Activated naive CD4-positive, alpha-beta T cell (primary cell): ENCODE results near the gene MBNL1.
"Not testable (repeated sequence)": the region's sequence is repeated elsewhere in the genome, so short reads cannot be mapped to it uniquely, and the experiment has no call there.

Experiments used
- DNase-seq, 4 experiments: peaks; one replicate each; lab custom pipeline; 2025; lab: John Stamatoyannopoulos, UW

The MBNL1 gene

DNA sequence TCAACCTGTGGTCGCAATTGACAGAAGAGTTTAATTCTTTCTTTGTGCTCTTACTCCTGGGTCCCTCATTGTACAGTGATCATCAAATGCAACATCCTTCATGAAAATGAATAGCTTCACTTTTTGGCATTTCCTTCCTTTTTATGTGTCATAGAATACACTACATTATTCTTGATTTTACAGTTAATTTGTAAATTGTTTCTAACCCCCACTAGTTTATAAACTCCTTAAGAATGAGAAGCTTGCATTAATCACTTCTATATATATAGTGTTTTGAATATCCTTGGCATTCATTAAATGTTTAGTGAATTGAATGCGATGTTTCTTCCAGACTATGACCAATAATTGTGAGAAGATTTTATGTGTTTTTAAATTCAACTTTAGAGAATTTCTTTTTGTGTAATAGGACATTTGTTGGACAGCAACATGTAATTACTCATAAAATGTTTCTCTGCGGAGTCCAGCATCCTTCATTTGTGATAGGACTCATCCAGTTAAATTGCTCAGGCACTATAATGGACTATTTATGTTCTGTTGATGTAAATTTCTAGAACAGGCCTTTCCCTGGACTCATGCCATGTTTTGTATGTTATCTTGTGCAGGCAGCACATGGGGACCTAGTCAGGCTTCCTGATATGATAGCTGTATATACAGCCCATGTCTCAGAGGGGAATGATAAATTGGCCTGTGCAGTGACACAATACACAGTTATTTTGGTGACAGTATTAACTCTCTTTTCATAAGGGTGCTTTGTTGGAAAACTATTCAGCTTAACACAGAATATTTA is 51.3 kb downstream of the MBNL1 start:
- no peak for DNase-seq

- no peak for DNase-seq
These were observed 52.6 kb downstream of the MBNL1 start for GRCh38 chr3:152321200-152321954.

GRCh38 chr3:152321955-152322377 is 53.2 kb downstream of the MBNL1 start:
- DNase-seq, result no peak

DNA sequence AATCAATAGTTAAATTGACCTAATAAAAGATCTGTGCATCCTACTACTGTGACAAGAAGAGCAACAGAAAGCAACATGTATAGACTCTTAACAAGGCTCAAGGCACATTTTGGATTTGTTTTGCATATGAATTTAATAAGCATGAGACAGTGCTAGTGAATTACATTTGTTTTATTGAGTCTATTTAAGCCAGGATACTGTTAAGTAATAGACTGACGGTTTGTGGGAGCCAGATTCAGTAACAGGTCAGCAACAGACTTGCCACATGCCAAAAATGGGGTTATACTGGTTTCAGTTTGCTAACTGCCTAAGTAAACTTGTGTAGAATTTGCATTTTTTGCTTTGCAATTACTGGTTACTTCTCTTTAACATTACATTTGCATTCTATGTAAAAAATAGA is 54.0 kb downstream of the MBNL1 start:
- no peak for DNase-seq

- DNase-seq, result no peak
These were observed 55.1 kb downstream of the MBNL1 start for GRCh38 chr3:152323834-152324233.

DNA sequence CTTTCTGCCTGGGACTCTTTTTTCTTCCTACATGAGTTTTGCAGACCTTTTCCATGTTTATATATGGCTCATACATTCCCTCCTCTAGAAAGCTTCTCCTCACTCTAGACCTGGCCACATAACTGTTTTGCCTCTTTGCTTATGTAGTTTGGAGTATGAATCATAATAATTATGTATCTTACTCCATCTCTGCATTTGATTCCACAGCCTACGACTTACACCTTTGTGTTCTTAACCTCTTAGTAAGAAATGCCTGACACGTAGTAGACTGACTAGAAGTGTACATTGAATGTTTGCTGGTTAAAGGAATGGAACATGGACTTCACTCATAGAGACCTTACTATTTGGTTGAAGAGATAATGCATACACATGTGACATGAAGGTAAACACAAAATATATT is 56.4 kb downstream of the MBNL1 start:
- no peak for DNase-seq

DNA sequence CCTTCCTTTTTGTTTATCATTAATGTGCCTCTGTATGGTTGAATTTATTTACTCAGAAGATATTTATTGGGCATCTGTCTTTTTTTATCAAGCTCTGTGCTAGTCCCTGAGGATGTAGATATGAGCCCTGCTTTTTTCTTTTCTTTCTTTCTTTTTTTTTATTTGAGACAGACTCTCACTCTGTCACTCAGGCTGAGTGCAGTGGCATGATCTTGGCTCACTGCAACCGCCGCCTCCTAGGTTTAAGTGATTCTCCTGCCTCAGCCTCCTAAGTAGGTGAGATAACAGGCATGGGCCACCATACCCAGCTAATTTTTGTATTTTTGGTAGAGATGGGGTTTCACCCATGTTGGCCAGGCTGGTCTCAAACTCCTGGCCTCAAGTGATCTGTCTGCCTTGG is 58.5 kb downstream of the MBNL1 start:
- DNase-seq, result no peak

DNA sequence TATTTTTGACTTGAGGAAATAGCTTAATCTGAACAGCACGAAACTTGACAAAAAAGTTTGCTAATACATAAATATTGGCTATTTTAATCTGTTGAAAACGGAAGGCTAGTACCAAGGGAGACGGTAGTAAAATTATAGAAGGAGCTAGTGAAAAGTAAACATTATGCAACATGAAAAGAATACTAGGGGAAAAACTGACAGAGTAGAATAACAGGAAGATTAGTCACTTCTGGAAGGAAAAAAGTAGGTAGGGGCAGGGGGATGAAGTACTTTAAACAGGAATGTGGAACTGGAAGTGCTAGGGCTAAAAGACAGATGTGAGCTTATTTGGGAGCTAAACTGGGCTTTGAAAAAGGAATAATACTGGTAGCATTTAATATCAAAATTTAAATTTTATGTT is 60.1 kb downstream of the MBNL1 start:
- no peak for DNase-seq

GRCh38 chr3:152330559-152330958 is 61.8 kb downstream of the MBNL1 start:
- DNase-seq, result no peak

DNA sequence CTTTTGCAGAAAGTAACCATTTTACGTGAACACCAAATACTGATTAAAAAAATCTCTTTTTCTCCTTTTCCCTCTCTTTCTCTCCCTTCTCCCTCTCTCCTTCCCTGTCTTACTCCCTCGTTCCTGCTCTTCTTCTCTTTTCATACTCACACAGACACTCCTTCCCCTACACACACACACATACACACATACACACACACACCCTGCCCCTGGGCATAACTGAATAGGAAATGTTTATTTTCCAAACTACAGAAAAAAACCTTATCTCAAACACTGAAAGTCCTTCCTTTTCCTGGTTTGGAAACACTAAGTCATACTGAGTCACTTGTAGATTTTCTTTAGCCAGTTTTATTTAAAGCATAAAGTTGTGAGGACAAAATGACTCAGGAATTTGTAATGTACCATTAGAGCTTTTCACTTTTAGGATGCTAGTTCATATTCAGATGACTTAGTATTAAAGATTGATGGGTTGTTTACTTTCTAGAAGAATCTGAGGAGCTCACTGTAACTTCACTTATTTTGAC is 62.4 kb downstream of the MBNL1 start:
- no peak for DNase-seq

DNA sequence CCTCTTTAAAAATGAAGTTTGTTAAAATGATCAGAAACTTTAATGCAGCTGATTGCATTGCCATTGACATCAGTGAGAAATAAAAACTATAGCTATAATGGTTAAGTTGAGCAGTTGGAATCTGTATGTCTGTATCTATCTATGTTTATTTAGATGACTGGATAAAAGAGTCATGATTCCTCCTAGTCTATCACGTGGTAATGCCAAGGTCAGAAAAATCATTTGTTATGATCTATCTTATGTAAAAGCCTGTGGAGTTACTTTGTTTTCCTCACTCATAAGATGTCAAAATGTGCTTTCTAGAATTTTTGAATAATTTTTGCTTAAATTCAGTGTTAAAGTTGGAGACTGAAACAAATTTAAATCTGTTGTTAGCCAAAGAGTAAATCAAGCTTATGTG is 63.3 kb downstream of the MBNL1 start:
- no peak for DNase-seq

GRCh38 chr3:152333928-152334327 is 65.2 kb downstream of the MBNL1 start:
- DNase-seq, result no peak

GRCh38 chr3:152334761-152335160 is 66.0 kb downstream of the MBNL1 start:
- DNase-seq, result no peak

GRCh38 chr3:152335273-152335672 is 66.5 kb downstream of the MBNL1 start:
- no peak for DNase-seq

DNA sequence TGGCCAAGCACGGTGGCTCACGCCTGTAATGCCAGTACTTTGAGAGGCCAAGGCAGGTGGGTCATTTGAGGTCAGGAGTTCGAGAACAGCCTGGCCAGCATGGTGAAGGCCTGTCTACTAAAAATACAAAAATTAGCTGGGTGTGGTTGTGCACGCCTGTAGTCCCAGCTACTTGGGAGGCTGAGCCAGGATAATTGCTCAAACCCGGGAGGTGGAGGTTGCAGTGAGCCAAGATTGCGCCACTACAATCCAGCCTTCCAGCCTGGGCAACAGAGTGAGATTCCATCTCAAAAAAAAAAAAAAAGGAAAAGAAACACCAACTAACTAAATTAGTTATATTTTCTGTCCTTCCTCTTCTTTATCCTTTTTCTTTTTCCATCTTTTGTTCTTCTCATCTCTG is 68.6 kb downstream of the MBNL1 start:
- DNase-seq, result not testable (repeated sequence)

- DNase-seq, result no peak
These were observed 69.5 kb downstream of the MBNL1 start for GRCh38 chr3:152338159-152338720.

DNA sequence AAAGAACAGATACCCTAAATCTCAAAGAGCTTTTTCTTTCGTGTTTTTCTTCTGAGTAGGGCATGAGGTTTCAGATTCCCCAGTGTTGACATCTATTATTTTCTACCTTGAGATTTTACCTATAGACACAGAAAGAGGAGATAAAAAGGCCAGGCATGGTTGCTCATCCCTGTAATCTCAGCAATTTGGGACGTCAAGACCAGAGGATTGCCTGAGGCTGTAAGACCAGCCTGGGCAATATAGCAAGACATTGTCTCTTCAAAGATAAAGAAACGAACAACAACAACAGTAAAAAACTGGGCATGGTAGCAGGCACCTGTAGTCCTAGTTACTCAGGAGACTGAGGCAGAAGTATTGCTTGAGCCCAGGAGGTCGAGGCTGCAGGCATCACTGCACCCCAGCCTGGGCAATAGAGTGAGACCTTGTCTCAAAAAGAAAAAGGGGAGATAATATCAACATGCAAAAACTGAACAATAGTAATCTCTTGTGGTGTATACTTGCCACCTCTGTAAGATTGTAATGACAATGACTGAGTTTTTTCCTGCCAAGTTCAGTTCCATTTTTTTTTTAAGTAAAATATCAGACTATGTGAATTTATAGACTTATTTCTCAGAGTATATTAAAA is 71.3 kb downstream of the MBNL1 start:
- no peak for DNase-seq

DNA sequence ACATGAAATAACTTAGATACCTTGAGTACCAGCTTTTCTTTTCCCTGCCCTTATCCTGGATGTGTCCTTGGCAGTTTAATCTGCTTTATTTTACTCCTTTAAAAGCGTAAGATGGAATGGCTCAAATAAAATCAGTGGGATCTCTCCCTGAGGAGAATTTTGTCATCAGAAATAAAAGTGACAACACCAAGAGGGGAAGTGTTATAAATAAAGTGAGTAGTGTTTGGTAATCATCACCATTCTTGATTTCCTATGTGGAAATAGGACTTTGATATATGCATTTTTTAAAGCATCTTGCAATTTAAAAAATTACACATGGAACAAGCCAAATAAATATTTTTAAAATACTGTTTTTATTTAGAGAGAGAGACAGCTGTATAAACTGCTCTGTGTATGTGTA is 76.5 kb downstream of the MBNL1 start:
- DNase-seq, result no peak

GRCh38 chr3:152346058-152346457 is 77.3 kb downstream of the MBNL1 start:
- no peak for DNase-seq

DNA sequence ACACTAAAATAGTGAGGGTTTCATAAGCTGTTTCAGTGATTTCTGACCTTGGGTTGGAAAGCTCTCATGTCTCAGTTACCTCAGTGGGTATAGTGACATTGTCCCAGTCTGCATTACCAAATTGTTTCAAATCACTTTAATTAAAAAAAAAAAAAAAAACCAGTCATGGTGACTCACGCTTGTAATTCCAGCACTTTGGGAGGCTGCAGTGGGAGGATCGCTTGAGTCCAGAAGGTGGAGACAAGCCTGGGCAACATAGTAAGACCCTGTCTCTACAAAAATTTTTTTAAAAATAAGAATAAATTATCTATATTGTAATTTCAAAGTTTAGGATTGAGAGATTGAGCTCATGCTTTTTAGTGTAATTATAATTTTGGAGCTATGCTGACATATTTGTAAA is 78.0 kb downstream of the MBNL1 start:
- no peak for DNase-seq

DNA sequence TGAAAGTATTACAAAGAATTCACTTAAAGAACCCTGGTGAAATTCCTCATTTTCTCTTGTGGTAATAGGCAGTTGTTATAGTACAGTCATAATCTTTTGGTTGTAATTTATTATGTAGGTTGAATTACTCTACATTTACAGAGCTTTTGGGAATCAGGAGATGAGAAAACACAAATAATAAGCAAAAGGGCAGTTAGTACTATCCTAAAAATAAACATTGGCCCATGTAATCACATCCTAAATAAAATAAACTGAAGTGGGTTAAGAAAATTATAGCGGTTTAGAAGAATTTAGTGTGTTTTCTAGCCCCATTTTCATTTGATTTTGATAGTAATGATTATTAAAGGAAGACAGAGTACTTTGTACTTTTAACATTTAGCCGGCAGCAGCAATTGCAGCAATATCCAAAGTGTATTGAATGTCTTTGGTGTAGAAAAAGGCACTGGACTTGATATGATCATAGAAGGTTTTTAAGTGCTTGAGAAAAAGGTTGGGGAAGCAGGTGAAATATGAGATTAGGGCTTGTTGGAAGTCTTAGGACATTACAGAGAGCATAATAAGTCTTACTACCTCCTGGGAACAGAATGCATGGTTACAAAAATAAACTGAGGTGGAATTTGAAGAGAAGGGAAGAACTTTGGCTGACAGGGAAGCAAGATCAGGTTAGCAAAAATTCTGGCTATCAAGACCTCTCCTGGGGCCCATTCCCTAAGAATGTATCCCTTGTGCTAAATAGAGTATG is 79.9 kb downstream of the MBNL1 start:
- DNase-seq, result no peak

- DNase-seq, result no peak
These were observed 80.7 kb downstream of the MBNL1 start for GRCh38 chr3:152349392-152349791.
